Measurements from ENCODE around the gene FOSB.

- TF ChIP-seq POLR2A (IDR thresholded peaks at IDR 0.05) (no peak), CTCF (IDR thresholded peaks at IDR 0.05) (no peak), EP300 (IDR thresholded peaks at IDR 0.05) (no peak)
Observed at GRCh38 chr19:45448425-45448756, 19.4 kb upstream of the FOSB start.

All from ovary (tissue), 3 donors.